Measurements from ENCODE around the gene CFAP221.

DNA sequence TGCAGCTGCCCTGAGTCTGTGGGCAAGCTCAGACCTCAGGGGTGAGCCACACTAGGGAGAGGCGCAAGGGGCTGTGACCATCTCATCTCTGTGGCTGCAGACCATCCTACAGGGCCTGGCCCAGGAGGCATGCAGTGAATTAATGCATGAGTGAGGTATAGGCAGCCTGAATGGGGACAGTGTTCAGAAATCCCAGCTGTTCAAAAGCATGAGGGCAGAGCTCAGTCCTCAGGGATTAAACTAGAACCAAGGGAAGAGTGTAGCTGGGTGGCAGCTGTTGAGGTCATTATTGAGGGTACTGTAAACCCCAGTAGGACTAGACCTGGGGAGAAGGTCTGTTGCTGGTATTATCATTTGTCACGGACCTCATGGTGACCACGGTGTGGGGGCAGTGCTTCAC is 151.8 kb downstream of the CFAP221 start:
- TF ChIP-seq FOXM1 (IDR thresholded peaks at IDR 0.05; ENCODE audit: borderline replicate concordance) (no peak), BHLHE40 (IDR thresholded peaks at IDR 0.05; ENCODE audit: borderline replicate concordance) (no peak), TARDBP (IDR thresholded peaks at IDR 0.05) (no peak), SUZ12 (IDR thresholded peaks at IDR 0.05) (no peak), ZNF384 (IDR thresholded peaks at IDR 0.05) (no peak), FOXA1 (IDR thresholded peaks at IDR 0.05) (no peak), NFRKB (IDR thresholded peaks at IDR 0.05) (no peak), CTBP1 (IDR thresholded peaks at IDR 0.05; ENCODE audit: borderline replicate concordance) (no peak), LEF1 (IDR thresholded peaks at IDR 0.05; ENCODE audit: borderline replicate concordance) (no peak), ELF4 (IDR thresholded peaks at IDR 0.05) (no peak), SP1 (IDR thresholded peaks at IDR 0.05) (no peak), ARNT (IDR thresholded peaks at IDR 0.05) (no peak)
- TF ChIP-seq, protein P1, sequence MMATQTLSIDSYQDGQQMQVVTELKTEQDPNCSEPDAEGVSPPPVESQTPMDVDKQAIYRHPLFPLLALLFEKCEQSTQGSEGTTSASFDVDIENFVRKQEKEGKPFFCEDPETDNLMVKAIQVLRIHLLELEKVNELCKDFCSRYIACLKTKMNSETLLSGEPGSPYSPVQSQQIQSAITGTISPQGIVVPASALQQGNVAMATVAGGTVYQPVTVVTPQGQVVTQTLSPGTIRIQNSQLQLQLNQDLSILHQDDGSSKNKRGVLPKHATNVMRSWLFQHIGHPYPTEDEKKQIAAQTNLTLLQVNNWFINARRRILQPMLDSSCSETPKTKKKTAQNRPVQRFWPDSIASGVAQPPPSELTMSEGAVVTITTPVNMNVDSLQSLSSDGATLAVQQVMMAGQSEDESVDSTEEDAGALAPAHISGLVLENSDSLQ (IDR thresholded peaks at IDR 0.05), result no peak

All from HEK293T (cell line).